ENCODE results near the gene LRIG3. TPM values are rescaled to one million over a fixed set of nuclear protein-coding genes. Genes with fewer than 3 reads are reported as not detected.

Gene LRIG3
- total and polyA plus RNA-seq, 2 donors (not counting 3 experiments of a cell fraction or from before 2014, with no cell fraction given): 55.5 to 55.7 TPM

GRCh38 chr12:58883576-58884334, 36.5 kb downstream of the LRIG3 start:
- no peaks in the 10 kb centered on the region for H4K20me1 ChIP-seq (replicated peaks; ENCODE audit: control insufficient read depth, extremely low read depth, insufficient read depth, low read length)
- intact Hi-C loops (cut with micrococcal nuclease): loop anchor here (10.0 kb wide), 1 partner anchor 271 kb away; no protein-coding TSS in a partner anchor
- POLR2A ChIA-PET: no interaction called here
- no peak for TF ChIP-seq FOS (IDR thresholded peaks at IDR 0.05; ENCODE audit: borderline replicate concordance, insufficient read depth, low read length)
- no peak for TF ChIP-seq GATA2 (IDR thresholded peaks at IDR 0.05; ENCODE audit: insufficient read depth, insufficient read length, low read depth, low read length)
- TF ChIP-seq MAX (IDR thresholded peaks at IDR 0.05; ENCODE audit: insufficient read depth, insufficient read length): no peak
- no peak for TF ChIP-seq JUN (IDR thresholded peaks at IDR 0.05; ENCODE audit: borderline replicate concordance, insufficient read depth, insufficient read length, low read depth)
- TF ChIP-seq EZH2 (IDR thresholded peaks at IDR 0.05; ENCODE audit: borderline replicate concordance, low read depth, low read length, severe bottlenecking): no peak
- TF ChIP-seq CTCF (IDR thresholded peaks at IDR 0.05; ENCODE audit: extremely low read depth in 1 of 2, insufficient read depth in 1 of 2, low read depth in 1 of 2, low read length in 2 of 2): no peak
- no peak for TF ChIP-seq POLR2A (IDR thresholded peaks at IDR 0.05; ENCODE audit: low read depth, low read length)
- TF ChIP-seq MYC (IDR thresholded peaks at IDR 0.05; ENCODE audit: low read depth, low read length): no peak
- no peak for TF ChIP-seq POLR2AphosphoS5 (IDR thresholded peaks at IDR 0.05; ENCODE audit: insufficient read depth, low read depth, low read length)
- FAIRE-seq (no peak), DNase-seq (ENCODE audit: low read depth, low spot score) (no peak)
- H3K9me3 ChIP-seq (replicated peaks; ENCODE audit: control insufficient read depth, insufficient read depth, low read length): no peaks in the 10 kb centered on the region
- dilution Hi-C loops (cut with MboI; ENCODE audit: extremely low pct_ligation_motif_present, low sequenced_read_pairs): no loop called here
- H3K4me2 ChIP-seq (ENCODE audit: insufficient read depth, low read length): no peak overlapping the region
- no TSS peak for BruUV-seq (replicated peaks)
- no peaks in the 10 kb centered on the region for H3K4me1 ChIP-seq (ENCODE audit: control insufficient read depth, extremely low read depth, insufficient read depth, low read length)
- no peaks in the 10 kb centered on the region for H3K79me2 ChIP-seq (ENCODE audit: control insufficient read depth, insufficient read depth, low read length)
- peaks cover 3% of the 10 kb centered on the region for H3K9me1 ChIP-seq (replicated peaks; ENCODE audit: control insufficient read depth, extremely low read depth, insufficient read depth, low read length)
- no peak overlapping the region for H3K4me3 ChIP-seq (replicated peaks in 1 of 3; ENCODE audit: insufficient read depth in 1 of 3, low read depth in 1 of 3, low read length in 3 of 3)
- no peak overlapping the region for H2AFZ ChIP-seq (ENCODE audit: low read depth, low read length)
- H3K27ac ChIP-seq (ENCODE audit: insufficient read depth, low read depth, low read length): no peak overlapping the region
- no peak overlapping the region for H3K9ac ChIP-seq (replicated peaks; ENCODE audit: extremely low read depth, insufficient read depth, low read length)
- CTCF ChIA-PET: interaction anchor here (1.3 to 1.7 kb wide), 2 partner anchors 21 to 267 kb away, joined by 3 to 4 read pairs; no protein-coding TSS in a partner anchor
- peaks cover 33 to 57% of the 10 kb centered on the region in 2 experiments for H3K36me3 ChIP-seq (ENCODE audit: control insufficient read depth in 2 of 2, extremely low read depth in 1 of 2, insufficient read depth in 2 of 2, low read length in 2 of 2)
- no peaks in the 10 kb centered on the region for H3K27me3 ChIP-seq (ENCODE audit: control insufficient read depth in 2 of 2, insufficient read depth in 2 of 2, low read length in 2 of 2)

All from endothelial cell of umbilical vein (primary cell).